ENCODE results near the gene PDE8A.

PDE8A gene

DNA sequence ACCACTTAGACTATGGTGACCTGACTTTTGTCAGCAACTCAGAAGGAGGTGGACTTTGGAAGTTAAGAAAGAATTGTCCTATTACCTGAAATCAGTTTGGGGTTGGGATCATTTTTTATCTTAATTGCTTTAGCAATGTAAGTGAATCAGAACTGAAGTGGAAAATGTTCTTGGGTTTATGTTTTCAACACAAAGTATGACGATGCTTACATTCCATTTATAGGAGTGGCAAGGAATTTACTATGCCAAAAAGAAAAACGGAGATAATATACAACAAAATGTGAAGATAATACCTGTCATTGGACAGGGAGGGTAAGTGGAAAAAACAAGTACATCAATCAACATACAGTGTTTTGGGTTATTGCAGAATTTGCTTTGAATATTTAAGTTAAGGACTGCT is 116.1 kb downstream of the PDE8A start:
- no peak for DNase-seq

DNA sequence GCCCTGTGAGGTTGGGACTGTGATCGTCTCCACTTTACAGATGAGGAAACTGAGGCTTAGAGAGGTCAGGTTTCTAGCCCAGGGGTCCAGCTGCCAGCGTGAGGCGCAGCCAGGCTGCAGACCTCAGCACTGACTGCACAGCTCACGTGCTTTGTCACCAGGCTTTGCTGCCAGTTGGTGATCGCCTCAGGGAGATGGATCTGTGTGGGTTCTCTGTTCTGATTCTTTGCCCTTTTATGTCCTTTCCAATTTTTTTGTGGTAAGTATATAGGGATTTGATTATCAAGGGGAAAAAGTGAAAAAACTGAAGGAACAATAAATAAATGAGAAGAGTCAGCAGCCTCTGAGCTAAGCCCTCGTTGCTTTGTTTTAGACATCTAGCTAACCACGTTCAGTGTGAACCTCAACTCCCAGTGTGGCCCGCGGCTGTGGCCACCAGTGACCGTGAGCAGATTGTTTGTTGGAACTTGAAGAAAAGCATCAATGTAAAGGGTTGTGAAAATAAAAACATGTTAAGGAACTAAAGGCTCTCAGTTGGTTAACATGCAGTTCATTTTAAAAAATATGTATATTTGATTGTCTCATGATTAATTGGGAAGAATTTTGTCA is 117.6 kb downstream of the PDE8A start:
- no peak for DNase-seq

DNA sequence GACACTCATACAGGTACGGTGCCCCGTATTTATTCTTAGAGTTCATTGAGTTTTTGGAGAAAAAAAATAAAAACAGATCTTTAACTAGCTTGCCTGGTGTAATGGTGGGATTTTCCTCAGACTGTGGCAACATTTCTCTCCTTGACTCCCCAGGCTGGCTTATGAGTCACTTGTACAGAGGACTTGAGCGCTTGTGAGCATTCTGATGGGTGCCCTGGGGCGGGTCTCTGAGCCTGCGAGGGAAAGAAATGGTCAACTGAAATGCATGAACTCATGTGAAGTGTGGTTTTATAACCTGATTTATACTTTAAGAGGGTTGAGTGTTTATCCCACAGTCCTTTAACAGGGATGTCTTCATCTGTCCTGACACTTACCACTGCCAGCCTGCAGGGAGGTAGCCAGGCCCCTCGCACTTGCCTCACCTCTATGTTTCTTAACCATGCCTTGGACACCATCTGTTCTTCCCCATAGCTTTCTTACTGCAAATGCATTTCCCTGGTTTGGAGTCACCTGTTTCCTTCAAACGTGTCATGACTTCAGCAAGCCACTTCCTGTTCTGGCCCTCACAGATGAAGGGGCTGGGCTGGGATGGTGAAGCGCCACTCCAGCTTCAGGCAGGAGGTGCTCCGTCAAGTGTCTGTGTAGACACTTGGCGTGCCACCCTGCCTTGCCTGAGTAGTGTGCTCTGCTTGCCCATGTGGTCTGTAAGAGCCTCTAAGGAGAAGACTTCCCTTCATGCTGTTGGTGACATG is 118.7 kb downstream of the PDE8A start:
- no peak for DNase-seq

DNA sequence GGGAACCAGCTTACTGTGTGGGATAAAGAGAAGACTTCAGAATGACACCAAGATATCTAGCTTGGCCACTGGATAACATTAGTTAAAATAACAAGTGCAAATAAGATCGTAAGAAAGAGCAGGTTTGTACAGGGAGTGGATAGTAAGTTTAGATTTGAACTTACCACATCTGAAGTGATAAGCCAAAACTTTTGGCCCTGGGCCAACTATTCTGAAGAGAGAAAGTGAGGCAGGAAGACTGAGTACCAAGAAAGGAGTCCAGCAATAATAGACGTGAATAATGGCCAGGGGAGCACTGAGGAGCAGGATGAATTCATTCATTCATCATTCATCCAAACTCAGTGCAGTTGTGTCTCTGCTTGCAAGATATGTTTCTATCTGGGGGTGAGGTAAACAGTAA is 122.9 kb downstream of the PDE8A start:
- no peak for DNase-seq

DNA sequence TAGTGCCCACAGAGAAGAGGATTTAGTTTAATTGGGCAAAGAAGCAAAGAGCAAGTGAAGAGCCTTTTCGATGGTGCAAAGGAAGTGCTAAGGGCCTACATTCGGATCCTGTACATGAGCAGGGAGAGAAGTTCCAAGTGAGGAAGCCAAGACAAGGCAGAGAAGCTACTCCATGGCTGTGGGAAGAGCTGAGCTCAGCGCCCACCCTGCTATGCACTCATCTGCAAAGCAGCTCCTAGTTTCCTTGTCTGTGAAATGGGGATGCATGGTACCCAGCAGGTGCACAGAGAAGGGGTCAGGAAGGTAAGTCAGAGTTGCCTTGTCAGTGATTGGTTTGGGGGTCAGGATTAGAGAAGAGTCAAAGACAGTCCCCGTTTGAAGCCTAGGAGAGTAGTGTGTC is 126.5 kb downstream of the PDE8A start:
- no peak for DNase-seq

DNA sequence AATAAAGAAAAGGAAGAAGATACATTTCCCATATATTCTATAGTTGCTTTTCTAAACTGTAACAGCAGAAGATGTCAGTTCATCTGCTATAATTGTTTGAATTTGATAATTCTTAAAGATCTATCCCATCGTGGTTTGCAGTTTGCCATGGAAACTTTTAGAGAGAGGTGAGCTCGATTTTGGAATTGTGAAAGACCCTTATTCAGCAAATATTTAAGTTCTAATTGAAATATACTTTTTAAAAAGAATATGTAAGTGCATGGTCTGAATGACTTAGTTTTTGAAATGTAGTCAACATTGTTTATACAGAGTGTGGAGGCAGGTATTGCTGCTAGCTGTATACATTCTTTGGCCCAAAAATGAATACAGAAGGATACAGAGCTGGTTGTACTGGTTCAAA is 127.7 kb downstream of the PDE8A start:
- DNase-seq, result no peak

DNA sequence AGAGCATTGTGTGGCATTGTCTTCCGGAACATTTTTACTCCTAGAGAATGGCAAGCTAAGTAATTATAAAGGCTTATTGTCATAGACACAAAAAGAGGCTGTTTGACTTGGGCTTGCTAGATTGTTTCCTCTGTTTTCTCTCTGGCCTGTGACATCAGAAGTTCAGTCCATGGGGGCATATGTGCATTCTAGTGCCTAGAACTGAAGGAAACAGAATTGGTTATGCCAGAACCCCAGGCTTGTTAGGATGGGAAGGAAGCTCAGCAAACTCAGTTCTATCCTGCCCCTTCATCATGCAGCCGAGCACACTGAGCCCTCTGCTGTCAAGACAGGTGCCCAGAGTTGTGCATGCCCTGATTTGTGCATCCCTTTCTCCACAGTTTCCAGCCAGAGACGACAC is 131.3 kb downstream of the PDE8A start:
- DNase-seq, result no peak

DNA sequence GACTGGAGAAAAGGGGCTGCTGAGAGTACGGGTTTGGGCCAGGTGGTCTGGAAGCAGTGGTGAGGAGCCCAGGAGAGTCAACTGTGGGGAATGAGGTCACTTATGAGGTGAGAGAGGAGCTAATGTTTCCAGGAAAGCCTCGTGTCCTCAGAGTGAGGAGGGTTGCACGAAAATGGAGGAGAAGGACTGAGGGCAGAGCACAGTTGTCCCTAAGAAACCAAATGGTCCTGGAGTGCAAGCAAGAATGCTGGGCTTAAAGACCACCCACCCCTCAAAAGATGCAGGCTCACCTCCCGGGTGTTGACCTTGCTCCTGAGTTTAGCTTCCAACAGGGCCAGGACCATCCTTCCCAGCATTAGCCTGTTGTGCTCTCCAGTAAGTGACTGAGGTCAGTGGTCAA is 133.2 kb downstream of the PDE8A start:
- DNase-seq, result no peak

DNA sequence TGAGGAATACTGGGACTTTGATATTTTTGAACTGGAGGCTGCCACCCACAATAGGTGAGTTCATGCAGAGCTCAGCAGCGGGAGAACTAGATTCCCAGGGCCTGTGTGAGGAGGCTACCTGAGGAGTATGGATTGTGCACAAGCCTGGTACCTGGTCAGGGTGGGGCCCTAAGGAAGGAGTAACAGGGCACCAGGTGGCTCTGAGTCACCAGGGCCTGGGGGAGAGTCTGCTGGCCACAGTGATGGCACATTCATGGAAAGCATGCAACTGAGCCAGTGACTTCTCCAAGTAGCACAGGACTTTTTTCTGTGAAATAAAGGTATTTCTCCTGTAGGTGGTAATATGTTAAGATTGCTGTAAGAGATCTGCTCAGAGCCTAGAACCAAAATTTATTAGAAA is 134.4 kb downstream of the PDE8A start:
- DNase-seq, result no peak

DNA sequence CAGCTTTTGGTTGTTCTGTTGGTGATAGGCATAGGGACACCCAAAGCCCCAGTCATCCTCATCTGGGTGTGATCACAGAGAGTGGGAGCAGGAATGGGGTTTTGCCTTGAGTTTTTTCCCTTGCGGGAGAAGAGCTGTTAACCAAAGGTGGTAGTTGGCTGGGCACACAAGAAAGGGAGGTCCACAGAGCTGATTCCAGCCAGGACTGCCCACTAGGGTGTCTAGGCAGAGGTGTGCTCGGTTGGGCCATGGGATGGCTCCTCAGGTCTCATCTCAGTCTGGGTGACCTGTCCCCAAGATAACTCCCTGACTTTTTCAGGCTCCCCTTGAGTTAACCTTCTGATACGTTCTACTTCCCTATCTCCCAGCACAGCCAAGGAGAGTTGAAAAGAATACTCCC is 134.8 kb downstream of the PDE8A start:
- no peak for DNase-seq

DNA sequence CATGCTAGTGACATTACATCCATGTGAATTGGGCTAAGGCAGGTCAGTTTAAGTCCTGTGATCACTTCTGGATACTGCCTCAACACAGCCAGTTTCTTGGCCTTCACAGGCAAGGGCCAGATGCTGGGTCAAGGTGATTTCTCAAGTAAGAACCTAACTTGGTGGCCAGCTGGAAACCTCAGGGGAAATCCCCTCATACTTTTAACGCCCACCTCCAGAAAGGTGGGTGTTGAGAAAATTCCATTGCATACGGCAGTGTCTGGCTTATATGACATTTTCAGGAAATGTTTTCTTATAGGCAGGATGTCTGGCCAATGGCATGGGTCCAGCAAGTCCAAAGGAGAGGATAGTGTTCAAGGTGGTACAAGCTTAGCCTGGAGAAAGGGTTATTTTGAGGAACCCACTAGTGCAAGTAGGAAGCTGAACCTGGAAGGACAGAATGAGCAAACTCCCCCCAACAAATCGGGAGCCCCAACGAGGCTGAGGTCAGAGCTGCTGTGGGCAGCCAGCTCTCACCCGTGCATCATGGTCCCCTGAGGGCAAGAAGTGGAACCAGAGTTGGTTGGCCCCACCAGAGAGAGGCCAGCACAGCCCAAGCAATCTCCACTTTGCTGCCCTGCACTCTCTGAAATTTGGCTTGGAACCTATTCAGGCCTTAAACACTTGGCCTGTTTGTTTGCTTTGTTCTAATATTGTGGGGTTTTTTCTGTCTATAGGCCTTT is 135.4 kb downstream of the PDE8A start:
- DNase-seq, result peak in 1 of 2 donors; percentile 15

DNA sequence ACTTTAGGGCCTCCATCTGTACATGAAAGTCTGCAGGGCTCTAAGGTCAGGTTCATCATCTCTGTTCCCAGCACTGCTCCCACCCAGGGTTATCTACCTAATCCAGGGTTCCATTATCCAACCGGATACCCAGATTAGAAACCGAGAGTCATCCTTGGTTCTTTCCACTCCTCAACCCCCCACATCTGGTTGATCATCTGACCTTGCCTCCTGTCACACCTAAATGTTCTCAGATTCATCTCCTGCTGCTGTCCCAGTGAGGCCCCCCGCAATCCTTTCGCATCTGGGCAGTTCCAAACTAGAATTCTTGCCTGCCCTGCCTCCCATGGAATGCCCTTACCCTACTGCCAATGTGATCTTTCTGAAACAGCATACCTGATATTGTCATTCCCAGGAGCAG is 136.5 kb downstream of the PDE8A start:
- no peak for DNase-seq

DNA sequence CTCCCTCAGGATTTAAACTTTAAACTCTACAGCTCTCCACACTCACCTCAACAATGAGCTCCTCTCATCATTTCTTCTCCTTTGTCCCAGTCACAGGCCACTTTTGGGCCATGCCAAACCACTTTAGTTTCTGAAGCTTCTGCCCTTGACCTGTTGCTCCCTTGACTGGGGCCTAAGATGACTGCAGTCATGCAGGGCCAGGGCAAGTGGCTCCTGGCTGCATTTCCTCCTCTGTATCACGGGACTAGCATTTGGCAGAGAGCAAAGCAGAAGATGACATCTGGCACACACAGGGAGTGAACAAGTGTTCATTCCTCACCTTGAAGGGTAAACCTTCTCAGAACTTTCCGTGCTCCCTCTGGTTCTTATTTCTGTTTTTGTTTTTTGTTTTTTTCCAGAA is 136.9 kb downstream of the PDE8A start:
- no peak for DNase-seq

DNA sequence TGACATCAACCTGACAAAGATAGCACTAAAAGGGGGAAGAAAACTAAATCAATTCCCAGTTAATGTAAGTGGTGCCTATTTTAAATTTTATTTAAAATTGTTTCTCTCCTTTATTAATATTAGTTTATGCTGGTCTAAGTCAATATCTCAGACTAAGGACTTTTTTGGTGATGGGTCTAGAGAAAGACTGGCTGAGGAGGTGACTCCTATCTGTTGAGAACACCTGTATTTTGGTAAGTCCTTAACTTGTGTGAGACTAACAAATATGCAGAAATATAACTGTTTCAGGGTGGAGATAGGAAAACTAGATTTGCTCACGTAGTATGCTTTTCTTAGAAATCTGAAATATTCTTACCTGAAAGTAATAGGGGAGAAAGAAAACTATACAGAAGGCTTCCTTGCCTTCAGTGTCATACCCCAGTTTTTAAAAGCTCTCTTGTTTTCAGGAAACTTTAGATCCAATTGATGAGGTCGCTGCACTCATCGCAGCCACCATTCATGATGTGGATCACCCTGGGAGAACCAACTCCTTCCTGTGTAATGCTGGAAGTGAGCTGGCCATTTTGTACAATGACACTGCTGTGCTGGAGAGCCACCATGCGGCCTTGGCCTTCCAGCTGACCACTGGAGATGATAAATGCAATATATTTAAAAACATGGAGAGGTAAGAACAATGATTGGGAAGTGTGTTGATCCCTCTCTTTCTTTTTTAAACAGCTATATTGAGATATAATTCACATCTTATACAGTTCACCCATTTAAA is 138.9 kb downstream of the PDE8A start:
- DNase-seq, result no peak

DNA sequence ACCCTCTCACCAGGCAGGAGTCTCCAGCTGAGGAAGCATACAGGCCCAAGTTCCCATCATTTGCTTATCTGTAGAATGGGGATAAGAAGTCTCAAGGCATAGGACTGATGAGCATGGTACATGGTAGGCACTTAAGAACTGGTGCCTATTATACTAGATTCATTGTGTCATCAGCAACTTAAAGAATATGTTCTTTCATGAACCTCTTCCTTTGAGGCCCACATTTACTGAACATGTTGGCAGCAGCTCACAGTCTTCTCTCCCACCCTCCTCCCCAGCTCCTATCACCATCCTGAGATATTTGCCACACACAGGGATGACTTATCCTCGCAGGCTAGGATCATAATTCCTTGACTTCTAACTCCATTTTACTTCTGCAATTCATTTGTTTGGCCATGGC is 142.5 kb downstream of the PDE8A start:
- no peak for DNase-seq

DNA sequence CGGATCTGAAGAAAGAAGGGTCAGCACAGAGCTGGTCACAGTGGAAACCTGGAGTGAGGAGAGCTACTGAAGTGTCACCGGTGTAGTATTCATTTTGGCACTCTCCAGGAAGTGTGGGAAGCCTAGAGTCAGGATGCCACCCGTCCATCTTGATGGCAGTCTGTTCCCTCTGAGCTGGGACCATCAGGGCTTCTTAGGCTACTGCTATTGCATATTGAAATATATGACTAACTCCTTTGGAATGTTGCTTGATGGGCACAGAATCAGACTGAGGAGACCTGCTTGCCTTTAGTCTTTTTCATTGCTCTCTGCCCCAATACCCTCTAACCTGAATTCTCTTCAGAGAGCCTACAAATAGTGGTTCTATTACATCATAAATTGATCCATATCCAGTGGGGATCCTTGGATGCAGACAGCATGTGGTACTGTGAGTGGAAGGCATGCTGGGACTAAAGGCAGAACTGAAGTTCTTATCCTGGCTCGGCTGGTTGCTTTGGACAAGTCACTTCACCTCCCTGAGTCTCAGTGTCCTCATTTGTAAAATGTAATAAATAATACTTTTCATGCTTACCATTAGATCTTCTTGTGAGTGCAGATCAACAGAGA is 143.5 kb downstream of the PDE8A start:
- DNase-seq, result no peak

DNA sequence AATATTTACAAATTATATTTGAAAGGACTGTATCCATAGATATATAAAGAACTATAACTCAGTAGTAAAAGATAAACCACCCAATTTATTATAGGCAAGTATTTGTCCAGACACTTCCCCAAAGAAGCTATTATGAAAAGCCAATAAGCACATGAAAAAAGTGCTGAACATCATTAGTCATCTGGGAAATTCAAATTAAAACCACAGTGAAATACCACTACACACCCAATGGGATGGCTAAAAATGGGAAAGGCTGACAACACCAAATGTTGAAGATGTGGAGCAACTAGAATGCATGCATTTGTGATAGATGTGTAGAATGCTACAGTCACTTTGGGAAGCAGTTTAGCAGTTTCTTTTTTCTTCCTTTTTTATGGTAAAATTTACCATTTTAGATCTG is 147.0 kb downstream of the PDE8A start:
- DNase-seq, result peak; percentile 43 to 47

DNA sequence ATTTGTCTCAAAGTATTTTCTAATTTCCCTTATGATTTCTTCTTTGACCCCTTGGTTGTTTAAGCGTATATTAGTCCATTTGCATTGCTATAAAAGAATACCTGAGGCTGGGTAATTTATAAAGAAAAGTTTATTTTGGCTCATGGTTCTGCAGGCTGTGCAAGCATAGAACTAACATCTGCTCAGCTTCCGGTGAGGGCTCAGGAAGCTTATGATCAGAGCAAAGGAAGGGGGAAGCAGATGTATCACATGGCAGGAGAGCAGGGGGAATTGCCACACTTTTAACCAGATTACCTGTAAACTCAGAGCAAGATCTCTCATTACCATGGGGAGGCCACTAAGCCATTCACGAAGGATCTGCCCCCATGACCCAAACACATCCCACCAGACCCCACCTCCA is 148.2 kb downstream of the PDE8A start:
- DNase-seq, result no peak

DNA sequence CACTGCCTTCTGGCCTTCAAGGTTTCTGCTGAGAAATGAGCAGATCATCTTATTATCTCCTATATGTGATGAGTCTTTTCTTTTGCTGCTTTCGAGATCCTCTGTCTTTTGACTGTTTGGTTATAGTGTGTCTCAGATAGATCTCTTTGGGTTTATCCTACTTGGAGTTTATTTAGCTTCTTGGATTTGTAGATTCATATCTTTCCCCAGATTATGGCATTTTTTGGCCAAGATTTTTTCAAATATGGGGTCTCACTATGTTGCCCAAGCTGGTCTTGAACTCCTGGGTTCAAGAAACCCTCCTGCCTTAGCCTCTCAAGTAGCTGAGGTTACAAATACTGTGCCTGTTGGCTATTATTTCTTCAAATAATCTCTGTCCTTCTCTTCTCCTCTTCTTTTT is 150.3 kb downstream of the PDE8A start:
- DNase-seq, result no peak

DNA sequence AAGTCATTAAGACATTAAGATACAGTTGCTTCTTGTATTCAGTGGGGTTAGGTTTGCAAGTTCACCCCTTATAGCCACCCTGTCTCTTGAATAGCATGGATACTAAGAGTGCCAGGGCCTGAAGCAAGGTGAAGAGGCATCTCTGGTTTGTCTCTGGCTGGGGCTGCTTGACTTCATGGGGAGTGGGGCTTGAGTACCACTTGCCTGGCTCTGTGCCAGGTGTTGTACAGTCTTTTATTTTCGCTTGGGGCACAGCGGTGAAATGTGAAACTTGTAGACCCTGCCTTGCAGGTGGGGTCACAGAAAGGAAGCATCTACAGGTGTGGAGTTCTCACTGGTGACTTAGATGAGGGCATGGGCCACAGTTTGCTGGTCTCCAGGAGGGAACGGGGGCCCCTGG is 152.1 kb downstream of the PDE8A start:
- DNase-seq, result no peak

DNA sequence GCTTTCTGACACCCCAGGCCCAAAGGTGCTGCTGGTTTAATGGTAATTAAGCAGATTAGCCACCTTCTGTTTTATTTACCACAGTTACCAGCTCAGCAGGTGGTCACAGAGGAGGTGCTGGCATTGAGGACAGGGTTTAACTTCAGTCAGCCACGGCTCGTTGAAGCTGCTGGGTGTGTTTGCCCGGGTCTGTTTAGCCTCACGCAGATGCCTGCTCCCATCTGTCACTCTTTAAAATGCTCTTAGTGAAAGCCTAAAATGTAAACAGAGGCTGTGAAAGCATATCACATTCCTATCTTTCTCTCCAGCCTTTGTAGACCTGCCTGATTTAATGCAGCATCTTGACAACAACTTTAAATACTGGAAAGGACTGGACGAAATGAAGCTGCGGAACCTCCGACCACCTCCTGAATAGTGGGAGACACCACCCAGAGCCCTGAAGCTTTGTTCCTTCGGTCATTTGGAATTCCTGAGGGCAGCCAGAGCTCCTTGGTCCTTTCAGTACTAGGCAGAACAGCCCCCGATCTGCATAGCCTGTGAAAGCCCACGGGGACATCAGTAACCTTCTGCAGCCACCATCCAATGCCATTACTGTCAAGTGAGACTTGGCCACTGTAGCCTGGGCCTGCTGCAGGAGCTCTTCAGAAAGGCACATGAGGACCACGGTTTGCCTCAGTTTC is 156.0 kb downstream of the PDE8A start:
- DNase-seq, result no peak

DNA sequence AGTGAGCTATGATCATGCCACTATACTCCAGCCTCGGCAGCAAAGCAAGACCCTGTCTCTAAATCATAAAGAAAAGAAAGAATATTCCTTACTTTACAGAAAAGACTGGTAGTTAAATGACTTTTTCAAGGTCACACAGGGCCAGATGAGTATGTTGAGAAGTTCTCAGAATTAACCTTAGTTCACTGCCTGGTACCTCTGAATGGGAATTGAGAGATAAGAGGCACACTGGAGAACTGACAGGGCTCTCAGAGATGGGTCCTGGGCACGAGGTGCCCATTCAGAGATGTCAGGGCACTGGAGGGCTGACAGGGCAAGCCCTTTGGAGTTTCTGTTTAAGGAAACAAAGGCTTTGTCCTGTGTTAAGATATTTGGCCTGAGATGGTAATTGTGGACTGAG is 157.7 kb downstream of the PDE8A start:
- no peak for DNase-seq

DNA sequence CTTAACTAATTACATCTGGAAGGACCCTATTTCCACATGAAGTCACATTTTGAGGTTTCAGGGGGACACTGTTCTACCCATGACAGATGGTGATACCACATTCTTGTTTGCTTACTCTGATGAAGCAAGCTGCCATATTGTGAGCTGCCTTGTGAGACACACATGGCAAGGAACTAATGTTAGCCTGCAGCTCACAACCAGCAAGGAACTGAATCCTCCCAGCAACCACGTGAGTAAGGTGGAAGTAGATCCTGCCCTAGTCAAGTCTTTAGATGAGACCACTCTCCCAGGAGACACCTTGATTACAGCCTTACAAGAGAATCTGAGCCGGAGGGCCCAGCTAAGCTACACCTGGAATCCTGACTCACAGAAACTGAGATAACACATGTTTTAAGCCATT is 160.1 kb downstream of the PDE8A start:
- DNase-seq, result no peak
